RCC 7860 (cell line): Measurements from ENCODE around the gene CTNNB1.

Experiments
- DNase-seq: peaks from one replicate; pipeline ENCODE4 v3.0.0-alpha.2; 2015; ENCODE audit warnings: low spot score
- FAIRE-seq: peaks from 2 replicates; lab custom pipeline; 2012; peaks lifted over from hg19 to GRCh38; lab: Jason Lieb, UNC

The CTNNB1 gene

GRCh38 chr3:41190509-41191284 lies 8.6 kb upstream of the CTNNB1 start:
- DNase-seq (no peak), FAIRE-seq (no peak)

- DNase-seq, result no peak
- FAIRE-seq, result no peak
Measured at GRCh38 chr3:41192885-41193284, 6.4 kb upstream of the CTNNB1 start.

- no peak for DNase-seq
- no peak for FAIRE-seq
Measured at GRCh38 chr3:41193794-41194539, 5.3 kb upstream of the CTNNB1 start.

- DNase-seq, result no peak
Measured at GRCh38 chr3:41194701-41195100, 4.6 kb upstream of the CTNNB1 start.

GRCh38 chr3:41195946-41196345 lies 3.4 kb upstream of the CTNNB1 start:
- FAIRE-seq (no peak), DNase-seq (no peak)

More at GRCh38 chr3:41194701-41195100, 4.6 kb upstream of the CTNNB1 start:
- FAIRE-seq, result no peak

GRCh38 chr3:41196499-41197410 lies 2.5 kb upstream of the CTNNB1 start:
- FAIRE-seq (no peak), DNase-seq (no peak)

- DNase-seq, result no peak
- no peak for FAIRE-seq
Measured at GRCh38 chr3:41198046-41198445, 1.3 kb upstream of the CTNNB1 start.

- FAIRE-seq, result no peak
- DNase-seq, result no peak
Measured at GRCh38 chr3:41198526-41198925, 779 bp upstream of the CTNNB1 start.

- FAIRE-seq (no peak), DNase-seq (no peak)
Measured at GRCh38 chr3:41199866-41200668, 762 bp downstream of the CTNNB1 start.

- DNase-seq (peak; percentile 53), FAIRE-seq (peak; percentile 67)
Measured at GRCh38 chr3:41200669-41201021, 1.3 kb downstream of the CTNNB1 start.

- FAIRE-seq (no peak), DNase-seq (no peak)
Measured at GRCh38 chr3:41202075-41202833, 2.9 kb downstream of the CTNNB1 start.

GRCh38 chr3:41202834-41203345 lies 3.6 kb downstream of the CTNNB1 start:
- FAIRE-seq (peak; percentile 77), DNase-seq (peak; percentile 34)

GRCh38 chr3:41204369-41204768 lies 5.1 kb downstream of the CTNNB1 start:
- FAIRE-seq (no peak), DNase-seq (no peak)

- DNase-seq (no peak), FAIRE-seq (no peak)
Measured at GRCh38 chr3:41205591-41205990, 6.3 kb downstream of the CTNNB1 start.

GRCh38 chr3:41207355-41207754 lies 8.1 kb downstream of the CTNNB1 start:
- FAIRE-seq, result no peak
- no peak for DNase-seq

GRCh38 chr3:41208507-41209220 lies 9.4 kb downstream of the CTNNB1 start:
- DNase-seq, result no peak
- FAIRE-seq, result no peak

GRCh38 chr3:41209646-41210045 lies 10.3 kb downstream of the CTNNB1 start:
- no peak for FAIRE-seq
- DNase-seq, result no peak

- no peak for FAIRE-seq
Measured at GRCh38 chr3:41210966-41211365, 11.7 kb downstream of the CTNNB1 start.

GRCh38 chr3:41212088-41212487 lies 12.8 kb downstream of the CTNNB1 start:
- DNase-seq (no peak), FAIRE-seq (no peak)

More at GRCh38 chr3:41210966-41211365, 11.7 kb downstream of the CTNNB1 start:
- DNase-seq, result no peak
